ENCODE results near the gene RBFA. TPM values are rescaled to one million over a fixed set of nuclear protein-coding genes. Genes with fewer than 3 reads are reported as not detected.

Gene RBFA
- total and polyA plus RNA-seq, 4 donors = 29.2 to 43.4 (median 32.2) TPM

- Histone ChIP-seq H3K9me3 (ENCODE audit: control insufficient read depth, insufficient read depth, low read length) (no peaks in the 10 kb centered on the region), H3K27me3 (ENCODE audit: control insufficient read depth, insufficient read depth, low read length) (no peaks in the 10 kb centered on the region), H3K36me3 (ENCODE audit: control insufficient read depth, insufficient read depth, low read length) (peaks cover 26% of the 10 kb centered on the region), H3K27ac (ENCODE audit: low read depth, low read length) (no peak overlapping the region), H3K4me3 (ENCODE audit: low read depth, low read length) (no peak overlapping the region), H3K4me1 (ENCODE audit: control insufficient read depth, insufficient read depth, low read length) (peaks cover 11% of the 10 kb centered on the region)
- WGBS (ENCODE audit: insufficient coverage) = 86% methylated on average over 15 of the region's 17 CpGs
- DNase-seq (ENCODE audit: low read depth in 4 of 6, low spot score in 6 of 6) = no peak
Measured at GRCh38 chr18:80037869-80038630, 3.8 kb downstream of the RBFA start.

GRCh38 chr18:80040515-80040914 lies 6.3 kb downstream of the RBFA start:
- WGBS (ENCODE audit: insufficient coverage) = 100% methylated on average over 1 of the region's 3 CpGs
- Histone ChIP-seq H3K36me3 (ENCODE audit: control insufficient read depth, insufficient read depth, low read length) (peaks cover 47% of the 10 kb centered on the region), H3K4me3 (ENCODE audit: low read depth, low read length) (no peak overlapping the region), H3K9me3 (ENCODE audit: control insufficient read depth, insufficient read depth, low read length) (no peaks in the 10 kb centered on the region), H3K27me3 (ENCODE audit: control insufficient read depth, insufficient read depth, low read length) (no peaks in the 10 kb centered on the region), H3K4me1 (ENCODE audit: control insufficient read depth, insufficient read depth, low read length) (peaks cover under 1% of the 10 kb centered on the region), H3K27ac (ENCODE audit: low read depth, low read length) (no peak overlapping the region)
- no peak for DNase-seq (ENCODE audit: low read depth in 4 of 6, low spot score in 6 of 6)

- no peak for DNase-seq (ENCODE audit: low read depth in 4 of 6, low spot score in 6 of 6)
- WGBS (ENCODE audit: insufficient coverage) = 97% methylated on average over 5 of the region's 11 CpGs
- Histone ChIP-seq H3K27me3 (ENCODE audit: control insufficient read depth, insufficient read depth, low read length) (no peaks in the 10 kb centered on the region), H3K36me3 (ENCODE audit: control insufficient read depth, insufficient read depth, low read length) (peaks cover 55% of the 10 kb centered on the region), H3K9me3 (ENCODE audit: control insufficient read depth, insufficient read depth, low read length) (no peaks in the 10 kb centered on the region), H3K4me1 (ENCODE audit: control insufficient read depth, insufficient read depth, low read length) (no peaks in the 10 kb centered on the region), H3K27ac (ENCODE audit: low read depth, low read length) (no peak overlapping the region), H3K4me3 (ENCODE audit: low read depth, low read length) (no peak overlapping the region)
Measured at GRCh38 chr18:80041424-80041823, 7.2 kb downstream of the RBFA start.

- no peak for DNase-seq (ENCODE audit: low read depth in 4 of 6, low spot score in 6 of 6)
- Histone ChIP-seq H3K9me3 (ENCODE audit: control insufficient read depth, insufficient read depth, low read length) (no peaks in the 10 kb centered on the region), H3K4me3 (ENCODE audit: low read depth, low read length) (no peak overlapping the region), H3K4me1 (ENCODE audit: control insufficient read depth, insufficient read depth, low read length) (no peaks in the 10 kb centered on the region), H3K36me3 (ENCODE audit: control insufficient read depth, insufficient read depth, low read length) (peaks cover 56% of the 10 kb centered on the region), H3K27ac (ENCODE audit: low read depth, low read length) (no peak overlapping the region), H3K27me3 (ENCODE audit: control insufficient read depth, insufficient read depth, low read length) (no peaks in the 10 kb centered on the region)
- WGBS (ENCODE audit: insufficient coverage) = no CpG with 5 or more reads among the region's 4 CpGs
Measured at GRCh38 chr18:80042785-80043184, 8.6 kb downstream of the RBFA start.

- Histone ChIP-seq H3K36me3 (ENCODE audit: control insufficient read depth, insufficient read depth, low read length) (peaks cover 57% of the 10 kb centered on the region), H3K27ac (ENCODE audit: low read depth, low read length) (no peak overlapping the region), H3K27me3 (ENCODE audit: control insufficient read depth, insufficient read depth, low read length) (no peaks in the 10 kb centered on the region), H3K9me3 (ENCODE audit: control insufficient read depth, insufficient read depth, low read length) (no peaks in the 10 kb centered on the region), H3K4me3 (ENCODE audit: low read depth, low read length) (no peak overlapping the region), H3K4me1 (ENCODE audit: control insufficient read depth, insufficient read depth, low read length) (no peaks in the 10 kb centered on the region)
- 90% methylated on average over 11 of the region's 11 CpGs for WGBS (ENCODE audit: insufficient coverage)
- DNase-seq (ENCODE audit: low read depth in 4 of 6, low spot score in 6 of 6) = no peak
Measured at GRCh38 chr18:80044072-80044471, 9.8 kb downstream of the RBFA start.

GRCh38 chr18:80046011-80046410 lies 11.8 kb downstream of the RBFA start:
- H3K4me1 ChIP-seq (ENCODE audit: control insufficient read depth, insufficient read depth, low read length) = no peaks in the 10 kb centered on the region
- H3K9me3 ChIP-seq (ENCODE audit: control insufficient read depth, insufficient read depth, low read length) = no peaks in the 10 kb centered on the region
- no peaks in the 10 kb centered on the region for H3K27me3 ChIP-seq (ENCODE audit: control insufficient read depth, insufficient read depth, low read length)
- H3K36me3 ChIP-seq (ENCODE audit: control insufficient read depth, insufficient read depth, low read length) = peaks cover 70% of the 10 kb centered on the region
- H3K27ac ChIP-seq (ENCODE audit: low read depth, low read length) = no peak overlapping the region
- DNase-seq (ENCODE audit: low read depth in 4 of 6, low spot score in 6 of 6) = peak in 2 of 6 donors; percentile 37 to 40
- no peak overlapping the region for H3K4me3 ChIP-seq (ENCODE audit: low read depth, low read length)
- WGBS (ENCODE audit: insufficient coverage) = over 99% methylated on average over 7 of the region's 8 CpGs

GRCh38 chr18:80046431-80046830 lies 12.2 kb downstream of the RBFA start:
- DNase-seq (ENCODE audit: low read depth in 4 of 6, low spot score in 6 of 6) = no peak
- H3K4me3 ChIP-seq (ENCODE audit: low read depth, low read length) = no peak overlapping the region
- H3K27me3 ChIP-seq (ENCODE audit: control insufficient read depth, insufficient read depth, low read length) = no peaks in the 10 kb centered on the region
- no peak overlapping the region for H3K27ac ChIP-seq (ENCODE audit: low read depth, low read length)
- 92% methylated on average over 16 of the region's 16 CpGs for WGBS (ENCODE audit: insufficient coverage)
- H3K9me3 ChIP-seq (ENCODE audit: control insufficient read depth, insufficient read depth, low read length) = no peaks in the 10 kb centered on the region
- H3K4me1 ChIP-seq (ENCODE audit: control insufficient read depth, insufficient read depth, low read length) = no peaks in the 10 kb centered on the region
- H3K36me3 ChIP-seq (ENCODE audit: control insufficient read depth, insufficient read depth, low read length) = peaks cover 68% of the 10 kb centered on the region

GRCh38 chr18:80046961-80047541 lies 12.8 kb downstream of the RBFA start:
- Histone ChIP-seq H3K27ac (ENCODE audit: low read depth, low read length) (no peak overlapping the region), H3K4me3 (ENCODE audit: low read depth, low read length) (no peak overlapping the region), H3K9me3 (ENCODE audit: control insufficient read depth, insufficient read depth, low read length) (no peaks in the 10 kb centered on the region), H3K36me3 (ENCODE audit: control insufficient read depth, insufficient read depth, low read length) (peaks cover 68% of the 10 kb centered on the region), H3K27me3 (ENCODE audit: control insufficient read depth, insufficient read depth, low read length) (no peaks in the 10 kb centered on the region), H3K4me1 (ENCODE audit: control insufficient read depth, insufficient read depth, low read length) (no peaks in the 10 kb centered on the region)
- peak in 2 of 6 donors; percentile 41 to 54 for DNase-seq (ENCODE audit: low read depth in 4 of 6, low spot score in 6 of 6)
- 65% methylated on average over 10 of the region's 10 CpGs for WGBS (ENCODE audit: insufficient coverage)

GRCh38 chr18:80050797-80051196 lies 16.6 kb downstream of the RBFA start:
- Histone ChIP-seq H3K27me3 (ENCODE audit: control insufficient read depth, insufficient read depth, low read length) (no peaks in the 10 kb centered on the region), H3K9me3 (ENCODE audit: control insufficient read depth, insufficient read depth, low read length) (peaks cover 13% of the 10 kb centered on the region), H3K36me3 (ENCODE audit: control insufficient read depth, insufficient read depth, low read length) (peaks cover 41% of the 10 kb centered on the region), H3K4me3 (ENCODE audit: low read depth, low read length) (no peak overlapping the region), H3K4me1 (ENCODE audit: control insufficient read depth, insufficient read depth, low read length) (no peaks in the 10 kb centered on the region), H3K27ac (ENCODE audit: low read depth, low read length) (no peak overlapping the region)
- WGBS (ENCODE audit: insufficient coverage) = 97% methylated on average over 5 of the region's 6 CpGs
- DNase-seq (ENCODE audit: low read depth in 4 of 6, low spot score in 6 of 6) = no peak

- no peaks in the 10 kb centered on the region for H3K27me3 ChIP-seq (ENCODE audit: control insufficient read depth, insufficient read depth, low read length)
- no peak overlapping the region for H3K27ac ChIP-seq (ENCODE audit: low read depth, low read length)
- WGBS (ENCODE audit: insufficient coverage) = no CpG with 5 or more reads among the region's 2 CpGs
- peaks cover 8% of the 10 kb centered on the region for H3K36me3 ChIP-seq (ENCODE audit: control insufficient read depth, insufficient read depth, low read length)
- H3K9me3 ChIP-seq (ENCODE audit: control insufficient read depth, insufficient read depth, low read length) = peaks cover 18% of the 10 kb centered on the region
- no peak overlapping the region for H3K4me3 ChIP-seq (ENCODE audit: low read depth, low read length)
- H3K4me1 ChIP-seq (ENCODE audit: control insufficient read depth, insufficient read depth, low read length) = no peaks in the 10 kb centered on the region
- DNase-seq (ENCODE audit: low read depth in 4 of 6, low spot score in 6 of 6) = no peak
Measured at GRCh38 chr18:80056095-80056494, 21.9 kb downstream of the RBFA start.

Measured in spinal cord (tissue), 10 donors.